Measurements from ENCODE around the gene ZIC2. TPM values are rescaled to one million over a fixed set of nuclear protein-coding genes. Genes with fewer than 3 reads are reported as not detected.

The ZIC2 gene
- total RNA-seq, 1 donor from 2014 or later = not detected

GRCh38 chr13:99961636-99962035, 19.9 kb upstream of the ZIC2 start:
- peaks cover 57% of the 10 kb centered on the region for H3K27me3 ChIP-seq (ENCODE audit: control insufficient read depth, insufficient read depth, low read length)
- no peak for TF ChIP-seq CTCF (IDR thresholded peaks at IDR 0.05; ENCODE audit: insufficient read depth, low read length, severe bottlenecking)
- FAIRE-seq = no peak
- H3K36me3 ChIP-seq (ENCODE audit: control insufficient read depth, insufficient read depth, low read length) = no peaks in the 10 kb centered on the region
- H3K4me3 ChIP-seq (ENCODE audit: low read depth, low read length) = no peak overlapping the region
- DNase-seq (ENCODE audit: low read depth) = no peak

DNA sequence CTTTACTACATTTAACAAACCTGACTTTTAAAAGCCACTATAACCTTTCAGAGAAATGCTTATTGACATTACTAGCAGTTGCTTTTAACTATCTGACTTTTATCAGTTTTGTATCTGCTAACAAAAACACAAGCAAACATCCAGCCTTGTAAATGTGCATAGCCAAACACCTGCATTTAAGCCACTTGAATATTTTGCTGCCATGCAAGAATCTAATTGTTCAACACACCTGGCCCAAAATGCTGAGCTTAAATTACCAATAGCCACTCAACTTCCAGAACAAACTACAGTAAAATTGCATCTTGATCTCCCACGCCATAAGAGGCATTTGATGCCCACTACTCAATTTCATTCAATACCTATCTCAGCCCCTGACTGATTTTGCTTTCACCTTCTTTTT, 19.3 kb upstream of the ZIC2 start:
- no peak for DNase-seq (ENCODE audit: low read depth)
- H3K36me3 ChIP-seq (ENCODE audit: control insufficient read depth, insufficient read depth, low read length) = no peaks in the 10 kb centered on the region
- no peak for TF ChIP-seq CTCF (IDR thresholded peaks at IDR 0.05; ENCODE audit: insufficient read depth, low read length, severe bottlenecking)
- peaks cover 53% of the 10 kb centered on the region for H3K27me3 ChIP-seq (ENCODE audit: control insufficient read depth, insufficient read depth, low read length)
- no peak for FAIRE-seq
- no peak overlapping the region for H3K4me3 ChIP-seq (ENCODE audit: low read depth, low read length)

DNA sequence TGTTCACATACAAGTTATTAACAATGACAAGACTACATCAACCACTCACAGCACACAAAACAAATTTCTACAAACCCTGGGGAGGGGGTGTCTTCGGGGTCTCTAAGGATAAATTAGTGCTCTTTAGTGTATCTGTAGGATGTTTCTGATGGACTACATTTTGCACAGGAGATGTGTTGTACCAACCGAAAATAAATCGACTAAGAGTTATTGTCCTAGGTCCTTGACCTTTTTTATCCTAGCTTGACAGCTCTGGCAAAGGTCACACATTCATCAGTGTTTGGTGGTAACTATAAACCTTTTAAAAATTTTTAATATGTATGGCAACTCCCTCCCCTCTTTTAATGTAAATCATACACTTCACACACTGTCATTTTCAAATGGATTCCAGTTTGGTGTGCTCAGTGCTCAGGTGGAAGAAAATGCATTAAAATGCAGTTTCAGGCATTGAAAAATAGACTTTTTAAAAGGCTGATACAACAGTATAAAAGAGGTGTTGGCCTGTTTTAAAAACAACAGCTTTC, 17.7 kb upstream of the ZIC2 start:
- peaks cover 51% of the 10 kb centered on the region for H3K27me3 ChIP-seq (ENCODE audit: control insufficient read depth, insufficient read depth, low read length)
- DNase-seq (ENCODE audit: low read depth) = no peak
- FAIRE-seq = no peak
- TF ChIP-seq CTCF (IDR thresholded peaks at IDR 0.05; ENCODE audit: insufficient read depth, low read length, severe bottlenecking) = no peak
- H3K36me3 ChIP-seq (ENCODE audit: control insufficient read depth, insufficient read depth, low read length) = no peaks in the 10 kb centered on the region
- H3K4me3 ChIP-seq (ENCODE audit: low read depth, low read length) = no peak overlapping the region

- no peak overlapping the region for H3K4me3 ChIP-seq (ENCODE audit: low read depth, low read length)
- no peak for TF ChIP-seq CTCF (IDR thresholded peaks at IDR 0.05; ENCODE audit: insufficient read depth, low read length, severe bottlenecking)
- peaks cover 50% of the 10 kb centered on the region for H3K27me3 ChIP-seq (ENCODE audit: control insufficient read depth, insufficient read depth, low read length)
- H3K36me3 ChIP-seq (ENCODE audit: control insufficient read depth, insufficient read depth, low read length) = no peaks in the 10 kb centered on the region
- DNase-seq (ENCODE audit: low read depth) (no peak), FAIRE-seq (no peak)
Observed at GRCh38 chr13:99965329-99966000, 16.1 kb upstream of the ZIC2 start.

- no peak for FAIRE-seq
- peaks cover 44% of the 10 kb centered on the region for H3K27me3 ChIP-seq (ENCODE audit: control insufficient read depth, insufficient read depth, low read length)
Observed at GRCh38 chr13:99966064-99966805, 15.3 kb upstream of the ZIC2 start.

More at GRCh38 chr13:99966064-99966805, 15.3 kb upstream of the ZIC2 start:
- DNase-seq (ENCODE audit: low read depth) = no peak
- Histone ChIP-seq H3K36me3 (ENCODE audit: control insufficient read depth, insufficient read depth, low read length) (no peaks in the 10 kb centered on the region), H3K4me3 (ENCODE audit: low read depth, low read length) (no peak overlapping the region)
- TF ChIP-seq CTCF (IDR thresholded peaks at IDR 0.05; ENCODE audit: insufficient read depth, low read length, severe bottlenecking) = no peak
